GM18505 (cell line): ENCODE measurements around the gene SYP.

Experiments
- ATAC-seq: cut with Tn5 transposase; IDR thresholded peaks from one replicate; pipeline ENCODE4 v1.9.1; 2021; ENCODE audit not compliant: unreplicated experiment
- POLR2A ChIP-seq: IDR thresholded peaks from 4 replicates; pipeline ENCODE4 v1.6.1; 2011; ENCODE audit warnings: borderline replicate concordance; ENCODE audit not compliant: insufficient read depth, insufficient read length; ENCODE audit errors: extremely low read depth

The SYP gene

GRCh38 chrX:49209434-49210251, 9.7 kb upstream of the SYP start:
- no peak for ATAC-seq
- no peak for TF ChIP-seq POLR2A

- no peak for ATAC-seq
Measured at GRCh38 chrX:49208399-49208798, 8.4 kb upstream of the SYP start.

GRCh38 chrX:49206543-49206942, 6.5 kb upstream of the SYP start:
- no peak for ATAC-seq
- TF ChIP-seq POLR2A: no peak

More at GRCh38 chrX:49208399-49208798, 8.4 kb upstream of the SYP start:
- no peak for TF ChIP-seq POLR2A

- no peak for ATAC-seq
- TF ChIP-seq POLR2A: no peak
Measured at GRCh38 chrX:49205443-49205842, 5.5 kb upstream of the SYP start.

GRCh38 chrX:49204709-49205108, 4.7 kb upstream of the SYP start:
- no peak for TF ChIP-seq POLR2A
- ATAC-seq: no peak

- no peak for ATAC-seq
- TF ChIP-seq POLR2A: no peak
Measured at GRCh38 chrX:49204017-49204416, 4.0 kb upstream of the SYP start.

GRCh38 chrX:49203536-49203935, 3.5 kb upstream of the SYP start:
- ATAC-seq: no peak
- TF ChIP-seq POLR2A: no peak

- ATAC-seq: no peak
- TF ChIP-seq POLR2A: no peak
Measured at GRCh38 chrX:49202022-49202421, 2.0 kb upstream of the SYP start.

GRCh38 chrX:49199315-49199595, 738 bp downstream of the SYP start:
- no peak for ATAC-seq
- no peak for TF ChIP-seq POLR2A

- TF ChIP-seq POLR2A: no peak
Measured at GRCh38 chrX:49198540-49199314, 1.3 kb downstream of the SYP start.

GRCh38 chrX:49197543-49198087, 2.4 kb downstream of the SYP start:
- TF ChIP-seq POLR2A: no peak
- no peak for ATAC-seq

More at GRCh38 chrX:49198540-49199314, 1.3 kb downstream of the SYP start:
- ATAC-seq: no peak

- TF ChIP-seq POLR2A: no peak
- no peak for ATAC-seq
Measured at GRCh38 chrX:49193542-49193964, 6.4 kb downstream of the SYP start.

- ATAC-seq: no peak
- no peak for TF ChIP-seq POLR2A
Measured at GRCh38 chrX:49192722-49193328, 7.2 kb downstream of the SYP start.
